Testis (tissue), 3 donors: ENCODE measurements around the gene ADAMTS7. TPM values are rescaled to one million over a fixed set of nuclear protein-coding genes. Genes with fewer than 3 reads are reported as not detected.
"Not testable (repeated sequence)": the region's sequence is repeated elsewhere in the genome, so short reads cannot be mapped to it uniquely, and the experiment has no call there.

Source experiments
- DNase-seq: peaks from one replicate; pipeline ENCODE4 v3.0.0-alpha.2; 2019
- H3K27ac ChIP-seq, 2 donors: fragments of 200-600 bp; sonication (generic); one replicate each; pipeline ENCODE4 v1.5.1; 2019
- H3K27me3 ChIP-seq: fragments of 200-600 bp; sonication (generic); one replicate; pipeline ENCODE4 v1.5.1; 2019
- H3K36me3 ChIP-seq: fragments of 200-600 bp; sonication (generic); one replicate; pipeline ENCODE4 v1.5.1; 2017; ENCODE audit warnings: low read depth; ENCODE audit errors: missing control alignments
- H3K4me1 ChIP-seq: fragments of 200-600 bp; sonication (generic); one replicate; pipeline ENCODE4 v1.5.1; 2019
- H3K4me3 ChIP-seq, 2 donors: fragments of 200-600 bp; sonication (generic); one replicate each; pipeline ENCODE4 v1.5.1; 2017 to 2019
- H3K9me3 ChIP-seq: fragments of 200-600 bp; sonication (generic); one replicate; pipeline ENCODE4 v1.5.1; 2017
- CTCF ChIP-seq, 3 experiments: fragments of 450-650 bp in 2 of 3; fragments of 200-600 bp in 1 of 3; sonication (generic) in 1 of 3; IDR thresholded peaks; one replicate each; pipeline ENCODE4 v1.5.1; 2016 to 2019; ENCODE audit warnings: antibody characterized with exemption in 3 of 3, mild to moderate bottlenecking in 2 of 3, moderate library complexity in 1 of 3
- POLR2A ChIP-seq: fragments of 450-650 bp; IDR thresholded peaks from one replicate; pipeline ENCODE4 v1.6.1; 2017; ENCODE audit warnings: antibody characterized with exemption, mild to moderate bottlenecking, moderate library complexity
- WGBS, 2 donors: methylation state at CpG; one replicate each; pipeline ENCODE4 v1.1.5; 2018; 5-methylcytosine and 5-hydroxymethylcytosine counted together
- intact Hi-C: fragments of 100-400 bp; cut with DNase I; formaldehyde crosslinking; loops from one replicate; pipeline ENCODE4 v1.15.1; 2023; ENCODE audit warnings: low total_unique reads
- polyA plus RNA-seq: library from polyadenylated mRNA; stranded (reverse); fragments of 350-450 nt; fragmentation: Illumina TruSeq; extraction: RNeasy Lipid Tissue Mini Kit (QIAGEN cat#74804); gene quantifications from one replicate; pipeline ENCODE4 v1.2.3, GENCODE V29; 2014; ENCODE audit warnings: low read depth, low replicate concordance; ENCODE audit not compliant: insufficient read depth
- total RNA-seq, 2 donors: library from RNA; depleted of rRNA; stranded (reverse); fragments of >200 nt; gene quantifications; one replicate each; pipeline ENCODE4 v1.2.3, GENCODE V29; 2016

The ADAMTS7 gene
- total and polyA plus RNA-seq, 3 donors from 2014 or later, result 5.7 to 11.9 (median 11.6) TPM

- H3K4me3 ChIP-seq, result no peak overlapping the region
- no peak overlapping the region for H3K27ac ChIP-seq
- no peaks in the 10 kb centered on the region for H3K27me3 ChIP-seq
- no peak for DNase-seq
- no peaks in the 10 kb centered on the region for H3K36me3 ChIP-seq
- TF ChIP-seq CTCF (IDR thresholded peaks at IDR 0.05), result no peak
- TF ChIP-seq POLR2A, result no peak
- intact Hi-C loops, result no loop called here
- H3K9me3 ChIP-seq, result no peaks in the 10 kb centered on the region
- peaks cover 12% of the 10 kb centered on the region for H3K4me1 ChIP-seq
- WGBS, 2 donors, result 85 to 95% methylated on average over 5 to 7 of the region's 8 CpGs
Observed at GRCh38 chr15:78761020-78761419, 50.2 kb downstream of the ADAMTS7 start.

GRCh38 chr15:78760091-78760882, 51.0 kb downstream of the ADAMTS7 start:
- peaks cover 12% of the 10 kb centered on the region for H3K4me1 ChIP-seq
- H3K4me3 ChIP-seq, H3K27ac ChIP-seq, H3K27me3 ChIP-seq, intact Hi-C loops, H3K9me3 ChIP-seq, H3K36me3 ChIP-seq: not testable (repeated sequence)
- WGBS, 2 donors, result 23% methylated on average over 12 of the region's 13 CpGs; no CpG with 5 or more reads in 1 of the 2 donors
- peak; percentile 77 for DNase-seq

- H3K36me3 ChIP-seq, intact Hi-C loops, H3K27me3 ChIP-seq, DNase-seq, H3K9me3 ChIP-seq, H3K4me3 ChIP-seq, H3K27ac ChIP-seq: not testable (repeated sequence)
- WGBS, 2 donors, result 65 to 92% methylated on average over 9 to 35 of the region's 35 CpGs
- peaks cover 12% of the 10 kb centered on the region for H3K4me1 ChIP-seq
Observed at GRCh38 chr15:78759361-78759998, 51.8 kb downstream of the ADAMTS7 start.

GRCh38 chr15:78758486-78759200, 52.6 kb downstream of the ADAMTS7 start:
- intact Hi-C loops, H3K27ac ChIP-seq, H3K36me3 ChIP-seq, H3K9me3 ChIP-seq, DNase-seq, H3K27me3 ChIP-seq, H3K4me3 ChIP-seq: not testable (repeated sequence)
- 81 to 85% methylated on average over 10 to 11 of the region's 11 CpGs for WGBS, 2 donors
- peaks cover 12% of the 10 kb centered on the region for H3K4me1 ChIP-seq

- H3K4me1 ChIP-seq, result peaks cover 12% of the 10 kb centered on the region
- 92 to 96% methylated on average over 5 to 8 of the region's 8 CpGs for WGBS, 2 donors
- DNase-seq, H3K4me3 ChIP-seq, H3K9me3 ChIP-seq, intact Hi-C loops, H3K27ac ChIP-seq, H3K27me3 ChIP-seq, H3K36me3 ChIP-seq: not testable (repeated sequence)
Observed at GRCh38 chr15:78758084-78758483, 53.2 kb downstream of the ADAMTS7 start.

GRCh38 chr15:78757636-78757905, 53.7 kb downstream of the ADAMTS7 start:
- DNase-seq, result no peak
- no peak for TF ChIP-seq POLR2A
- no peak for TF ChIP-seq CTCF (IDR thresholded peaks at IDR 0.05)
- H3K27me3 ChIP-seq, result no peaks in the 10 kb centered on the region
- no peak overlapping the region for H3K4me3 ChIP-seq
- peaks cover 12% of the 10 kb centered on the region for H3K4me1 ChIP-seq
- H3K27ac ChIP-seq, result no peak overlapping the region
- no peaks in the 10 kb centered on the region for H3K36me3 ChIP-seq
- intact Hi-C loops, result no loop called here
- WGBS, 2 donors, result 94 to 96% methylated on average over 10 of the region's 10 CpGs
- H3K9me3 ChIP-seq, result no peaks in the 10 kb centered on the region

GRCh38 chr15:78756781-78757635, 54.3 kb downstream of the ADAMTS7 start:
- H3K27me3 ChIP-seq, H3K4me3 ChIP-seq, intact Hi-C loops, H3K9me3 ChIP-seq, H3K36me3 ChIP-seq, H3K27ac ChIP-seq: not testable (repeated sequence)
- WGBS, 2 donors, result 61 to 65% methylated on average over 9 to 23 of the region's 25 CpGs
- peak; percentile 47 for DNase-seq
- peaks cover 12% of the 10 kb centered on the region for H3K4me1 ChIP-seq
